ENCODE measurements around the gene ALKBH5. TPM values are rescaled to one million over a fixed set of nuclear protein-coding genes. Genes with fewer than 3 reads are reported as not detected.

The ALKBH5 gene
- polyA plus RNA-seq, 1 of the 3 experiments (the other 2 are of a cell fraction), result 41.0 TPM

DNA sequence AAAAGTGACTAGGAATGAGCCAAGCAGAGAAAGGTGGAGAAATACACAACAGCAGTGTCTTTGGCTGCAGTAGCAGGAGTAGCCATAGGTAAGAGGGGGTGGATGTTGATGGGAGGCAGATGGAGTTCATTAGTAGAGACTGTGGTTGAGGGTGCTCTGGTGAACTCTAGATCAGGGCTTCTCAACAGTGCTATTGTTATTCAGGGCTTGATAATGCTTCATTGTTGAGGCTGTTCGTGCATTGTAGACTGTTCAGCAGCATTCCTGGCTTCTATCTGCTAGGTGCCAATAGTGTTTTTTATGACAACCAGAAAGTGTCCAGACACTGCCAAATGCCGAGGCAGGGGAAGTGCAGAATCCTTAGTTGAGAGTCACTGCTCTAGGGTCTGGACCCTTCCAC lies 3.6 kb downstream of the ALKBH5 start (continued):
- peak; percentile 17 to 52; a peak in 1 of 4 replicates for TF ChIP-seq EP300 (IDR thresholded peaks at IDR 0.05; ENCODE audit: borderline replicate concordance in 1 of 2, low read depth in 1 of 2, low read length in 1 of 2)

DNA sequence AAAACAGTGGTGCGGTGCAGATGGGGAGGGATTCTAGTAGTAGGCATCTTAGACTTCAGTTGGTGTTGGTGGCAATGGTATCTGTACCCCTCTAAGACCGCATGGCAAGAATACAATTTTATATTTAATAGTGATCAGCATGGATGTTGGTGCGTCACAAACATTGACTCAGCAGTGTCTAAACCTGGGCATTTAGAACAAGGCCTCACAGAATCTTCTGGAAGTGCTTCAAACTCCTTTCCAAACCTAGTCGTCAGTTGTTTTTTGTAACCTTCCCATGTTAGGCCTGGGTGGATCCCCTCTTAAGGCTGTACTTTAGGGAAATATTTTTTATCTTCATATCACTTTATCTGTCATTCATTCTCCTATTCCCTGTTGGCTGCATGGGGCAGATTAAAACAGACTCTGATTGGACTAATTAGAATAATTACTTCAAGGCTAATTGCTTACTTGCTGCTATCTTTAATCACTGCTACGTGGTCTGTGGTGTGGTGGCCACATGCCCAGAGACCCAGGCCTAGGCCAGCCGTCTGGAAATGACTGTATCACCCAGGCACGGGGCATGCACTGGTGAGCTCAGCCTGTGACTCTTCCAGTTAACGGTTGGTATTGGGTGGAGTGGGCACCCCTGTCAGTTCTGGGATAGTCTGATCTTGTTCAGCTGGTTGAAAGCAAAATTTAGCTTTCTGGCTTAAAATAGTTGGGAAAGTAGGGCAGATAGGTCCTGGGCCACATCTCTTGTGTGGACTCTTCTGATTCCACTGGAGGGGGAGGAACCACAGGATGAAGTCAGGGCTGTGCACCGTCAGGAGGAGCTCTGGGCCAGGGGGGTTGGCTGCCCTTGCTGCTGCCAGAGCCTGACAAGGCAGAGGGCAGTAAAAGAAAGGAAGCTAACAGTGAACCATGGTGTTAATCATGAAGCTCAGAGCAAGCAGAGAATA lies 4.5 kb downstream of the ALKBH5 start:
- POLR2A ChIA-PET, result interaction anchor here (1.0 to 1.4 kb wide), 2 partner anchors 37 to 87 kb away, joined by 5 to 6 read pairs; no protein-coding TSS in a partner anchor
- 36% methylated on average over 9 of the region's 9 CpGs for whole genome bisulfite sequencing (ENCODE audit: low lambda C conversion rate)
- TF ChIP-seq, protein P1, sequence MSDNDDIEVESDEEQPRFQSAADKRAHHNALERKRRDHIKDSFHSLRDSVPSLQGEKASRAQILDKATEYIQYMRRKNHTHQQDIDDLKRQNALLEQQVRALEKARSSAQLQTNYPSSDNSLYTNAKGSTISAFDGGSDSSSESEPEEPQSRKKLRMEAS (IDR thresholded peaks at IDR 0.05; ENCODE audit: low read depth), result peak; percentile 92
- TF ChIP-seq POLR2AphosphoS5 (IDR thresholded peaks at IDR 0.05; ENCODE audit: low read depth, low read length) (peak; percentile 39; the same call in 1 of the 2 replicates), ELF1 (IDR thresholded peaks at IDR 0.05) (no peak), FOSL2 (IDR thresholded peaks at IDR 0.05; ENCODE audit: borderline replicate concordance, low read depth) (peak; percentile 59; the same call in 1 of the 2 replicates), NRF1 (IDR thresholded peaks at IDR 0.05; ENCODE audit: low read depth, low read length) (no peak), RCOR1 (IDR thresholded peaks at IDR 0.05; ENCODE audit: low read length) (no peak), NFIC (IDR thresholded peaks at IDR 0.05; ENCODE audit: borderline replicate concordance) (peak; percentile 56), MXI1 (IDR thresholded peaks at IDR 0.05; ENCODE audit: low read depth, low read length) (peak; percentile 80), TAF1 (IDR thresholded peaks at IDR 0.05; ENCODE audit: borderline replicate concordance, low read depth, low read length) (no peak), FOXJ3 (CRISPR knock-in tag; IDR thresholded peaks at IDR 0.05) (0 out of 2 replicates have a peak, but pooled peaks have one; percentile 27), RXRA (IDR thresholded peaks at IDR 0.05; ENCODE audit: borderline replicate concordance, low read depth) (peak; percentile 51; the same call in 1 of the 2 replicates), TCF12 (IDR thresholded peaks at IDR 0.05) (peak; percentile 91), FOXM1 (IDR thresholded peaks at IDR 0.05; ENCODE audit: low read depth) (no peak), YY1 (IDR thresholded peaks at IDR 0.05; ENCODE audit: low read depth) (no peak), TEAD4 (IDR thresholded peaks at IDR 0.05; ENCODE audit: borderline replicate concordance, insufficient read depth) (0 out of 2 replicates have a peak, but pooled peaks have one; percentile 22), EP300 (IDR thresholded peaks at IDR 0.05; ENCODE audit: borderline replicate concordance in 1 of 2, low read depth in 1 of 2, low read length in 1 of 2) (peak; percentile 66 to 75; a peak in 3 of 4 replicates)
- TF ChIP-seq, protein P2, sequence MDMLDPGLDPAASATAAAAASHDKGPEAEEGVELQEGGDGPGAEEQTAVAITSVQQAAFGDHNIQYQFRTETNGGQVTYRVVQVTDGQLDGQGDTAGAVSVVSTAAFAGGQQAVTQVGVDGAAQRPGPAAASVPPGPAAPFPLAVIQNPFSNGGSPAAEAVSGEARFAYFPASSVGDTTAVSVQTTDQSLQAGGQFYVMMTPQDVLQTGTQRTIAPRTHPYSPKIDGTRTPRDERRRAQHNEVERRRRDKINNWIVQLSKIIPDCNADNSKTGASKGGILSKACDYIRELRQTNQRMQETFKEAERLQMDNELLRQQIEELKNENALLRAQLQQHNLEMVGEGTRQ (IDR thresholded peaks at IDR 0.05; ENCODE audit: borderline replicate concordance, low read depth, low read length), result no peak
- TF ChIP-seq, protein P3, sequence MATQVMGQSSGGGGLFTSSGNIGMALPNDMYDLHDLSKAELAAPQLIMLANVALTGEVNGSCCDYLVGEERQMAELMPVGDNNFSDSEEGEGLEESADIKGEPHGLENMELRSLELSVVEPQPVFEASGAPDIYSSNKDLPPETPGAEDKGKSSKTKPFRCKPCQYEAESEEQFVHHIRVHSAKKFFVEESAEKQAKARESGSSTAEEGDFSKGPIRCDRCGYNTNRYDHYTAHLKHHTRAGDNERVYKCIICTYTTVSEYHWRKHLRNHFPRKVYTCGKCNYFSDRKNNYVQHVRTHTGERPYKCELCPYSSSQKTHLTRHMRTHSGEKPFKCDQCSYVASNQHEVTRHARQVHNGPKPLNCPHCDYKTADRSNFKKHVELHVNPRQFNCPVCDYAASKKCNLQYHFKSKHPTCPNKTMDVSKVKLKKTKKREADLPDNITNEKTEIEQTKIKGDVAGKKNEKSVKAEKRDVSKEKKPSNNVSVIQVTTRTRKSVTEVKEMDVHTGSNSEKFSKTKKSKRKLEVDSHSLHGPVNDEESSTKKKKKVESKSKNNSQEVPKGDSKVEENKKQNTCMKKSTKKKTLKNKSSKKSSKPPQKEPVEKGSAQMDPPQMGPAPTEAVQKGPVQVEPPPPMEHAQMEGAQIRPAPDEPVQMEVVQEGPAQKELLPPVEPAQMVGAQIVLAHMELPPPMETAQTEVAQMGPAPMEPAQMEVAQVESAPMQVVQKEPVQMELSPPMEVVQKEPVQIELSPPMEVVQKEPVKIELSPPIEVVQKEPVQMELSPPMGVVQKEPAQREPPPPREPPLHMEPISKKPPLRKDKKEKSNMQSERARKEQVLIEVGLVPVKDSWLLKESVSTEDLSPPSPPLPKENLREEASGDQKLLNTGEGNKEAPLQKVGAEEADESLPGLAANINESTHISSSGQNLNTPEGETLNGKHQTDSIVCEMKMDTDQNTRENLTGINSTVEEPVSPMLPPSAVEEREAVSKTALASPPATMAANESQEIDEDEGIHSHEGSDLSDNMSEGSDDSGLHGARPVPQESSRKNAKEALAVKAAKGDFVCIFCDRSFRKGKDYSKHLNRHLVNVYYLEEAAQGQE (IDR thresholded peaks at IDR 0.05; ENCODE audit: low read depth, low read length), result no peak
- TF ChIP-seq, protein P4, sequence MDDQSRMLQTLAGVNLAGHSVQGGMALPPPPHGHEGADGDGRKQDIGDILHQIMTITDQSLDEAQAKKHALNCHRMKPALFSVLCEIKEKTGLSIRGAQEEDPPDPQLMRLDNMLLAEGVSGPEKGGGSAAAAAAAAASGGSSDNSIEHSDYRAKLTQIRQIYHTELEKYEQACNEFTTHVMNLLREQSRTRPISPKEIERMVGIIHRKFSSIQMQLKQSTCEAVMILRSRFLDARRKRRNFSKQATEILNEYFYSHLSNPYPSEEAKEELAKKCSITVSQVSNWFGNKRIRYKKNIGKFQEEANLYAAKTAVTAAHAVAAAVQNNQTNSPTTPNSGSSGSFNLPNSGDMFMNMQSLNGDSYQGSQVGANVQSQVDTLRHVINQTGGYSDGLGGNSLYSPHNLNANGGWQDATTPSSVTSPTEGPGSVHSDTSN (IDR thresholded peaks at IDR 0.05), result peak; percentile 71; the same call in 1 of the 2 replicates
- TF ChIP-seq, protein P5, sequence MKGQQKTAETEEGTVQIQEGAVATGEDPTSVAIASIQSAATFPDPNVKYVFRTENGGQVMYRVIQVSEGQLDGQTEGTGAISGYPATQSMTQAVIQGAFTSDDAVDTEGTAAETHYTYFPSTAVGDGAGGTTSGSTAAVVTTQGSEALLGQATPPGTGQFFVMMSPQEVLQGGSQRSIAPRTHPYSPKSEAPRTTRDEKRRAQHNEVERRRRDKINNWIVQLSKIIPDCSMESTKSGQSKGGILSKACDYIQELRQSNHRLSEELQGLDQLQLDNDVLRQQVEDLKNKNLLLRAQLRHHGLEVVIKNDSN (IDR thresholded peaks at IDR 0.05; ENCODE audit: borderline replicate concordance, low read depth), result 0 out of 2 replicates have a peak, but pooled peaks have one; percentile 28
- TF ChIP-seq, protein P6, sequence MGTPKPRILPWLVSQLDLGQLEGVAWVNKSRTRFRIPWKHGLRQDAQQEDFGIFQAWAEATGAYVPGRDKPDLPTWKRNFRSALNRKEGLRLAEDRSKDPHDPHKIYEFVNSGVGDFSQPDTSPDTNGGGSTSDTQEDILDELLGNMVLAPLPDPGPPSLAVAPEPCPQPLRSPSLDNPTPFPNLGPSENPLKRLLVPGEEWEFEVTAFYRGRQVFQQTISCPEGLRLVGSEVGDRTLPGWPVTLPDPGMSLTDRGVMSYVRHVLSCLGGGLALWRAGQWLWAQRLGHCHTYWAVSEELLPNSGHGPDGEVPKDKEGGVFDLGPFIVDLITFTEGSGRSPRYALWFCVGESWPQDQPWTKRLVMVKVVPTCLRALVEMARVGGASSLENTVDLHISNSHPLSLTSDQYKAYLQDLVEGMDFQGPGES (IDR thresholded peaks at IDR 0.05; ENCODE audit: low read depth, low read length), result no peak

More for the DNA sequence above, 4.5 kb downstream of the ALKBH5 start:
- Histone ChIP-seq H2AFZ (ENCODE audit: low read depth) (no peak overlapping the region), H3K36me3 (replicated peaks in 1 of 2; ENCODE audit: control insufficient read depth in 1 of 2, insufficient read depth in 2 of 2, low read length in 1 of 2) (peaks cover 11% of the 10 kb centered on the region in 2 experiments), H3K27me3 (ENCODE audit: insufficient read depth) (no peaks in the 10 kb centered on the region), H3K4me3 (ENCODE audit: low read depth in 2 of 2, low read length in 1 of 2) (peak overlapping the region; percentile 65 to 84), H3K27ac (ENCODE audit: low read depth in 2 of 2, low read length in 1 of 2) (peak overlapping the region; percentile 96 to 98), H3K9me3 (no peaks in the 10 kb centered on the region), H3K9me2 (no peaks in the 10 kb centered on the region), H4K20me1 (ENCODE audit: insufficient read depth) (peaks cover 89% of the 10 kb centered on the region), H3K4me2 (peak overlapping the region; percentile 98), H3K79me2 (ENCODE audit: insufficient read depth) (peaks cover 93% of the 10 kb centered on the region), H3K4me1 (ENCODE audit: control insufficient read depth in 1 of 2, insufficient read depth in 2 of 2, low read depth in 1 of 2, low read length in 1 of 2) (peaks cover 11 to 67% of the 10 kb centered on the region in 2 experiments), H3K9ac (peak overlapping the region; percentile 46), H3F3A (replicated peaks; ENCODE audit: insufficient read depth) (peaks cover 41% of the 10 kb centered on the region)
- CTCF ChIA-PET, result interaction anchor here (0.9 to 1.9 kb wide), 4 partner anchors 10 to 449 kb away, joined by 3 to 4 read pairs (median 4); no protein-coding TSS in a partner anchor
- DNase-seq, result peak; percentile 76
